Measurements from ENCODE around the gene FLOT2. TPM values are rescaled to one million over a fixed set of nuclear protein-coding genes. Genes with fewer than 3 reads are reported as not detected.

The FLOT2 gene
- total and polyA plus RNA-seq, 10 of the 15 experiments (the other 5 are each of a cell fraction or from before 2014, with no cell fraction given) = 56.8 to 302 (median 149) TPM

- FAIRE-seq = no peak
- H3K27ac ChIP-seq (ENCODE audit: control insufficient read depth, insufficient read depth) = no peak overlapping the region
- H3K4me2 ChIP-seq (ENCODE audit: control insufficient read depth, insufficient read depth) = no peak overlapping the region
- POLR2A ChIA-PET = interaction anchor here (0.6 to 0.8 kb wide), 2 partner anchors 111 to 291 kb away, joined by 4 to 5 read pairs; no protein-coding TSS in a partner anchor
- SMC1A ChIA-PET (ENCODE audit: uncharacterized antibody, unreplicated experiment) = no interaction called here
- H3K4me1 ChIP-seq (ENCODE audit: control insufficient read depth, insufficient read depth, low read length) = no peaks in the 10 kb centered on the region
- H2AFZ ChIP-seq (ENCODE audit: control insufficient read depth, low read depth, low read length) = no peak overlapping the region
- no peak overlapping the region for H3K9ac ChIP-seq (ENCODE audit: control insufficient read depth, insufficient read depth, low read length)
- no peaks in the 10 kb centered on the region for H3K36me3 ChIP-seq (ENCODE audit: control insufficient read depth in 2 of 2, insufficient read depth in 2 of 2, low read length in 1 of 2)
- intact Hi-C loops (cut with micrococcal nuclease; ENCODE audit: unreplicated experiment) (no loop called here), in situ Hi-C loops (cut with MboI) (no loop called here)
- 81% methylated on average over 10 of the region's 10 CpGs for WGBS (ENCODE audit: insufficient coverage, insufficient replicate concordance, low lambda C conversion rate, missing lambda C conversion rate)
- H3K9me3 ChIP-seq (replicated peaks; ENCODE audit: control insufficient read depth, insufficient read depth, low read length) = no peaks in the 10 kb centered on the region
- TF ChIP-seq, protein P1, sequence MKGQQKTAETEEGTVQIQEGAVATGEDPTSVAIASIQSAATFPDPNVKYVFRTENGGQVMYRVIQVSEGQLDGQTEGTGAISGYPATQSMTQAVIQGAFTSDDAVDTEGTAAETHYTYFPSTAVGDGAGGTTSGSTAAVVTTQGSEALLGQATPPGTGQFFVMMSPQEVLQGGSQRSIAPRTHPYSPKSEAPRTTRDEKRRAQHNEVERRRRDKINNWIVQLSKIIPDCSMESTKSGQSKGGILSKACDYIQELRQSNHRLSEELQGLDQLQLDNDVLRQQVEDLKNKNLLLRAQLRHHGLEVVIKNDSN (IDR thresholded peaks at IDR 0.05; ENCODE audit: borderline replicate concordance, extremely low read length, insufficient read depth, low read depth, low read length) = no peak
- no peak for TF ChIP-seq FOXM1 (IDR thresholded peaks at IDR 0.05; ENCODE audit: low read depth, low read length)
- no peak for TF ChIP-seq SP1 (IDR thresholded peaks at IDR 0.05; ENCODE audit: low read depth, low read length)
- TF ChIP-seq PML (IDR thresholded peaks at IDR 0.05; ENCODE audit: low read length) = no peak
- no peak for TF ChIP-seq EGR1 (IDR thresholded peaks at IDR 0.05; ENCODE audit: borderline replicate concordance in 1 of 2, low read depth in 2 of 2, low read length in 2 of 2)
- no peak for TF ChIP-seq CBFB (IDR thresholded peaks at IDR 0.05; ENCODE audit: low read depth)
- no peak for TF ChIP-seq IKZF1 (conservative IDR thresholded peaks at IDR 0.05)
- TF ChIP-seq SUZ12 (IDR thresholded peaks at IDR 0.05; ENCODE audit: unreplicated experiment) = no peak
- no peak overlapping the region for H3K4me3 ChIP-seq
- CTCF ChIA-PET = interaction anchor here (1.5 kb wide), 1 partner anchor 83 kb away, joined by 3 read pairs; no protein-coding TSS in a partner anchor
- H3K27me3 ChIP-seq (replicated peaks in 1 of 2; ENCODE audit: control insufficient read depth in 2 of 2, insufficient read depth in 2 of 2, low read length in 1 of 2) = no peaks in the 10 kb centered on the region
- no peak for DNase-seq (ENCODE audit: low read depth, low spot score)
- RAD21 ChIA-PET (ENCODE audit: unreplicated experiment) = no interaction called here
- H3K79me2 ChIP-seq (ENCODE audit: control insufficient read depth, insufficient read depth, low read length) = peaks cover 15% of the 10 kb centered on the region
- no peaks in the 10 kb centered on the region for H4K20me1 ChIP-seq (ENCODE audit: control insufficient read depth, insufficient read depth)
- no TSS peak for BruUV-seq (replicated peaks)
- no peak for ATAC-seq
Measured at GRCh38 chr17:28846231-28846630, 51.3 kb downstream of the FLOT2 start.

All from GM12878 (cell line).